ENCODE measurements around the gene MACO1. TPM values are rescaled to one million over a fixed set of nuclear protein-coding genes. Genes with fewer than 3 reads are reported as not detected.
A peak's percentile ranks its signal among the peaks of the same experiment; 100 is the strongest.
"Not testable (repeated sequence)": the region's sequence is repeated elsewhere in the genome, so short reads cannot be mapped to it uniquely, and the experiment has no call there.

MACO1 gene
- total and polyA plus RNA-seq, 10 of the 15 experiments (the other 5 are each of a cell fraction or from before 2014, with no cell fraction given), result 3.2 to 19.8 (median 10.3) TPM

GRCh38 chr1:25383875-25384274 lies 46.8 kb upstream of the MACO1 start:
- RAD21 ChIA-PET (ENCODE audit: unreplicated experiment); BruUV-seq (replicated peaks); H3K4me1 ChIP-seq (ENCODE audit: control insufficient read depth, insufficient read depth, low read length); H3K27me3 ChIP-seq (replicated peaks in 1 of 2; ENCODE audit: control insufficient read depth in 2 of 2, insufficient read depth in 2 of 2, low read length in 1 of 2); SMC1A ChIA-PET (ENCODE audit: uncharacterized antibody, unreplicated experiment); H2AFZ ChIP-seq (ENCODE audit: control insufficient read depth, low read depth, low read length); H3K9ac ChIP-seq (ENCODE audit: control insufficient read depth, insufficient read depth, low read length); H3K79me2 ChIP-seq (ENCODE audit: control insufficient read depth, insufficient read depth, low read length); ATAC-seq; H4K20me1 ChIP-seq (ENCODE audit: control insufficient read depth, insufficient read depth); H3K9me3 ChIP-seq (replicated peaks; ENCODE audit: control insufficient read depth, insufficient read depth, low read length); H3K4me3 ChIP-seq; CTCF ChIA-PET; DNase-seq (ENCODE audit: low read depth, low spot score); intact Hi-C loops (cut with micrococcal nuclease; ENCODE audit: unreplicated experiment); H3K4me2 ChIP-seq (ENCODE audit: control insufficient read depth, insufficient read depth); H3K27ac ChIP-seq (ENCODE audit: control insufficient read depth, insufficient read depth); FAIRE-seq; POLR2A ChIA-PET; H3K36me3 ChIP-seq (ENCODE audit: control insufficient read depth in 2 of 2, insufficient read depth in 2 of 2, low read length in 1 of 2); in situ Hi-C loops (cut with MboI): not testable (repeated sequence)
- WGBS (ENCODE audit: insufficient coverage, insufficient replicate concordance, low lambda C conversion rate, missing lambda C conversion rate), result no CpG with 5 or more reads among the region's 1 CpG

GRCh38 chr1:25387096-25387495 lies 43.6 kb upstream of the MACO1 start:
- ATAC-seq; POLR2A ChIA-PET; intact Hi-C loops (cut with micrococcal nuclease; ENCODE audit: unreplicated experiment); H3K9me3 ChIP-seq (replicated peaks; ENCODE audit: control insufficient read depth, insufficient read depth, low read length); H3K4me2 ChIP-seq (ENCODE audit: control insufficient read depth, insufficient read depth); H3K4me1 ChIP-seq (ENCODE audit: control insufficient read depth, insufficient read depth, low read length); H2AFZ ChIP-seq (ENCODE audit: control insufficient read depth, low read depth, low read length); RAD21 ChIA-PET (ENCODE audit: unreplicated experiment); BruUV-seq (replicated peaks); H4K20me1 ChIP-seq (ENCODE audit: control insufficient read depth, insufficient read depth); SMC1A ChIA-PET (ENCODE audit: uncharacterized antibody, unreplicated experiment); CTCF ChIA-PET; H3K36me3 ChIP-seq (ENCODE audit: control insufficient read depth in 2 of 2, insufficient read depth in 2 of 2, low read length in 1 of 2); FAIRE-seq; H3K27ac ChIP-seq (ENCODE audit: control insufficient read depth, insufficient read depth); DNase-seq (ENCODE audit: low read depth, low spot score); H3K9ac ChIP-seq (ENCODE audit: control insufficient read depth, insufficient read depth, low read length); H3K79me2 ChIP-seq (ENCODE audit: control insufficient read depth, insufficient read depth, low read length); H3K27me3 ChIP-seq (replicated peaks in 1 of 2; ENCODE audit: control insufficient read depth in 2 of 2, insufficient read depth in 2 of 2, low read length in 1 of 2); in situ Hi-C loops (cut with MboI); H3K4me3 ChIP-seq: not testable (repeated sequence)
- 43% methylated on average over 4 of the region's 4 CpGs for whole genome bisulfite sequencing (ENCODE audit: insufficient coverage, insufficient replicate concordance, low lambda C conversion rate, missing lambda C conversion rate)

GRCh38 chr1:25388691-25389090 lies 42.0 kb upstream of the MACO1 start:
- H3K27ac ChIP-seq (ENCODE audit: control insufficient read depth, insufficient read depth); H3K9ac ChIP-seq (ENCODE audit: control insufficient read depth, insufficient read depth, low read length); BruUV-seq (replicated peaks); H2AFZ ChIP-seq (ENCODE audit: control insufficient read depth, low read depth, low read length); H3K9me3 ChIP-seq (replicated peaks; ENCODE audit: control insufficient read depth, insufficient read depth, low read length); H3K27me3 ChIP-seq (replicated peaks in 1 of 2; ENCODE audit: control insufficient read depth in 2 of 2, insufficient read depth in 2 of 2, low read length in 1 of 2); H3K4me2 ChIP-seq (ENCODE audit: control insufficient read depth, insufficient read depth); CTCF ChIA-PET; H3K4me1 ChIP-seq (ENCODE audit: control insufficient read depth, insufficient read depth, low read length); H4K20me1 ChIP-seq (ENCODE audit: control insufficient read depth, insufficient read depth); H3K4me3 ChIP-seq; DNase-seq (ENCODE audit: low read depth, low spot score); POLR2A ChIA-PET; H3K79me2 ChIP-seq (ENCODE audit: control insufficient read depth, insufficient read depth, low read length); ATAC-seq; RAD21 ChIA-PET (ENCODE audit: unreplicated experiment); H3K36me3 ChIP-seq (ENCODE audit: control insufficient read depth in 2 of 2, insufficient read depth in 2 of 2, low read length in 1 of 2); in situ Hi-C loops (cut with MboI); intact Hi-C loops (cut with micrococcal nuclease; ENCODE audit: unreplicated experiment); FAIRE-seq; SMC1A ChIA-PET (ENCODE audit: uncharacterized antibody, unreplicated experiment): not testable (repeated sequence)
- 76% methylated on average over 6 of the region's 9 CpGs for WGBS (ENCODE audit: insufficient coverage, insufficient replicate concordance, low lambda C conversion rate, missing lambda C conversion rate)

- FAIRE-seq; SMC1A ChIA-PET (ENCODE audit: uncharacterized antibody, unreplicated experiment); H3K4me3 ChIP-seq; CTCF ChIA-PET; DNase-seq (ENCODE audit: low read depth, low spot score); intact Hi-C loops (cut with micrococcal nuclease; ENCODE audit: unreplicated experiment); RAD21 ChIA-PET (ENCODE audit: unreplicated experiment); in situ Hi-C loops (cut with MboI); H3K9me3 ChIP-seq (replicated peaks; ENCODE audit: control insufficient read depth, insufficient read depth, low read length); H2AFZ ChIP-seq (ENCODE audit: control insufficient read depth, low read depth, low read length); H3K9ac ChIP-seq (ENCODE audit: control insufficient read depth, insufficient read depth, low read length); H3K4me2 ChIP-seq (ENCODE audit: control insufficient read depth, insufficient read depth); POLR2A ChIA-PET; BruUV-seq (replicated peaks); H3K27ac ChIP-seq (ENCODE audit: control insufficient read depth, insufficient read depth); H3K79me2 ChIP-seq (ENCODE audit: control insufficient read depth, insufficient read depth, low read length); H3K36me3 ChIP-seq (ENCODE audit: control insufficient read depth in 2 of 2, insufficient read depth in 2 of 2, low read length in 1 of 2); H3K4me1 ChIP-seq (ENCODE audit: control insufficient read depth, insufficient read depth, low read length); H4K20me1 ChIP-seq (ENCODE audit: control insufficient read depth, insufficient read depth); H3K27me3 ChIP-seq (replicated peaks in 1 of 2; ENCODE audit: control insufficient read depth in 2 of 2, insufficient read depth in 2 of 2, low read length in 1 of 2): not testable (repeated sequence)
- 68% methylated on average over 2 of the region's 3 CpGs for WGBS (ENCODE audit: insufficient coverage, insufficient replicate concordance, low lambda C conversion rate, missing lambda C conversion rate)
- ATAC-seq, result peak; percentile 51
Measured at GRCh38 chr1:25389721-25390120, 41.0 kb upstream of the MACO1 start.
